HG02981 (cell line): ENCODE measurements around the gene MESP1.
A peak's percentile ranks its signal among the peaks of the same experiment; 100 is the strongest.

ENCODE experiments used
- ATAC-seq: cut with Tn5 transposase; IDR thresholded peaks from one replicate; pipeline ENCODE4 v1.9.1; 2021; ENCODE audit warnings: mild to moderate bottlenecking, moderate library complexity; ENCODE audit not compliant: unreplicated experiment

The MESP1 gene

GRCh38 chr15:89781891-89782618 lies 31.0 kb upstream of the MESP1 start:
- ATAC-seq, result no peak

GRCh38 chr15:89781055-89781454 lies 30.0 kb upstream of the MESP1 start:
- ATAC-seq, result no peak

DNA sequence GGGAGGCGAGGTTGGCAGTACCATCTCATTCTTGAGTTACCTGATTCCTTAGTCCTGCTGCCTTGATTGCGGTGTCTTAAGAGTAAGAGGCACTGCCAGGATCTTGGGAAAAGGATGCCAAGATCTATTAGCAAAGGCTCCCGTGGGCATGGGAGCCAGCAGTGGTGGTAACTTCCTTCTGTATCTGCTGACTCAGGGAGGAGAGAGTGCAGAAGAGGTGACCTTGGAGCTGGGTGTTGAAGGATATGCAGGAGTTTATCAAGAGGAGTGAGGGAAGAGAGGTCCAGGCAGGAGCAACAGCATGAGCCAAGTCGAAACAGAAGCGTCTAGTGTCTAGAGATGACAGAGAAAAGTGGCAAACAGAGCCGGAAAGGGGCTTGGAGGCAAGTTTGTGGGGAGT lies 29.6 kb upstream of the MESP1 start:
- no peak for ATAC-seq

- ATAC-seq, result no peak
Observed at GRCh38 chr15:89778861-89779260, 27.8 kb upstream of the MESP1 start.

DNA sequence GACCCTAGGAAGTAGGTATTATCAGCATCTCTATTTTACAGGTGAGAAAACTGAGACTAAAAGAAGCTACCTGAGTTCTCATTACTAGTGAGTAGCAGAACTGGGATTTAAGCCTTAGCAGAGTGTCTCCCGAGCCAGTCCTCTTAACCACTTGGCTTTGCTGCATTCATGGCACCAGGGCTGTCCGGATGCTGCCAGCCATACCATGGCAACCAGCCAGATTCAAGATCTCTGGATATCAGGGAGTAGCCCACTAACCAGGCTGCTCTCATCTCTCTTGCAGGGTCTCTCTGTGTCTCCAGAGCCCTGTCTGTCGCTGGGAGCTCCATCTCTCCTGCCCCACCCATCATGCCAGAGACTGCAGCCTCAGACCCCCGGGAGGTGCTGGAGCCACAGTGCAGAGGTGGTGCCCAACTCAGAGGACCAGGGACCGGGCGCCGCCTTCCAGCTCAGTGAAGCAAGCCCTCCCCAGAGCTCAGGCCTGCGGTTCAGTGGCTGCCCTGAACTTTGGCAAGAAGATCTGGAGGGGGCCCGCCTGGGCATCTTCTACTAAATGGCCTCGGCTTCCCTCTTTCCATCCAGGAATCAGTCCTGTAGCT lies 26.8 kb upstream of the MESP1 start:
- ATAC-seq, result no peak

DNA sequence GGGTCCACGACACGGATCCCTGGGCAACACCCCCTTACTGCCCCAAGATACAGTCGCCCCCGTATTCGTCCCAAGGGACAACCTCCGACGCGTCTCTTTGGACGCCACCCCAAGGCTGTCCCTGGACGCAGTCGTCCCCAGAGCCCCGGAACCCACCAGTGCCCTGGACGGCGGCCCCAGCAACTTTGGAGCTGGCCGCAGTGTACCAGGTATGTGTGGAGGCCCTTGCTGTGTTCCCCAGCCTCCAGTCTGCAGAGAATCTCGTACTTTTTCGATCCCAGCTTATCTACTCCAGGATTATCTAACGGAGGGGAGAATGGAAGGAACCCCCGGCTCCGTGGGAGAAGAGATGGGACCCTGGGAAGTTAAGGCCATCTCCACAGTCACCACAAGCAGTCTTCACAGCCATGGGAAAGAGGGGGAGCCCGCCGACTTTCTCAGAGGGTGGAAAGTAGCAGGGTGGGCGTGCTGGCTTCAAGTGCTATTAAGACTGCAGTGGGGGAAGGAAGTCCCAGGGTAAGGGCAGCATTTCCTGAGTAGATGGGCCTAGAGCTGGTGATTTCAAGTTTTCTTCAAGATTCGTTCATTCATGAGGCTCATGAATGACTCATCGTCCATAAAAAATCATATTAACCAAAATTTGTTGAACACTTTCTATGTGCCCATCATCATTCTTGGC lies 26.2 kb upstream of the MESP1 start:
- ATAC-seq, result no peak

GRCh38 chr15:89776274-89777072 lies 25.4 kb upstream of the MESP1 start, which contains the start of gene MESP2:
TSS of gene MESP2 (plus strand) at chr15:89776332. CDS start at chr15:89776358, 26 bp downstream.
- peak; percentile 63 for ATAC-seq

DNA sequence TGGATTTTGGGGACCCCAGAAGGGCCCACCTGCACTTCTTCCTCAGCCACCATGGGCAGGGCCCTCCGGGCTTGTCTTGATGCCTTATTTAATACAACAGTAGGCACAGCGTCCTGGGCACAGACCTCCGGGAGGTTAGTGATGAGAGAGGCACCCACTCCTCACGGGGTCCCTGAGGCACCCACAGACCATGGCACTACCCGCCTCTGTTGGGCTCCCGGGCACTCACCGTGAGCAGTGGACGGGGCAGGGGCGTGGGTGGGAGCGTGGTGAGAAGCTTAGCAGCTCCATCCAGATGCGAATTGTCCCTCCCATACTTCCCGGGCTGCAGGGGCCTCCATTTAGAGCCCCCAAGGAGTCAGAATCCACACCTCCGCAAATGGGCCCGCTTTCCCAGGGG lies 24.8 kb upstream of the MESP1 start:
- ATAC-seq, result no peak

DNA sequence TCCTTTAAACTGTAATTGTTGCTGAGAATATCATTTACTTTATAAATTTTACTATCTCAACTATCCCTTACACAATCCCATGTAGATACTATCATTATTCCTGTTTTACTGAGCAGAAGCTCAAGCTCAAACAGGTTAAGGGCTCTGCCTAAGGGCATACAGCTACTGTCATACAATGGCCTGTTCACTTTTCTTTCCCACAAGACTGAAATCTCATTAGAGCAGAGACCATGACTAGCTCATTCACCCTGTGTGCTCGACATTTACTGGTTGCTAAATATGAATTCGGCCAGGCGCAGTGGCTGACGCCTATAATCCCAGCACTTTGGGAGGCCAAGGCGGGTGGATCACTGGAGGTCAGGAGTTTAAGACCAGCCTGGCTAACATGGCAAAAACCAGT lies 23.4 kb upstream of the MESP1 start:
- ATAC-seq, result no peak

- ATAC-seq, result no peak
Observed at GRCh38 chr15:89772932-89773583, 22.0 kb upstream of the MESP1 start.

GRCh38 chr15:89770041-89770440 lies 19.0 kb upstream of the MESP1 start:
- no peak for ATAC-seq

- ATAC-seq, result no peak
Observed at GRCh38 chr15:89769366-89769765, 18.3 kb upstream of the MESP1 start.

GRCh38 chr15:89768071-89768500 lies 17.0 kb upstream of the MESP1 start:
- no peak for ATAC-seq

DNA sequence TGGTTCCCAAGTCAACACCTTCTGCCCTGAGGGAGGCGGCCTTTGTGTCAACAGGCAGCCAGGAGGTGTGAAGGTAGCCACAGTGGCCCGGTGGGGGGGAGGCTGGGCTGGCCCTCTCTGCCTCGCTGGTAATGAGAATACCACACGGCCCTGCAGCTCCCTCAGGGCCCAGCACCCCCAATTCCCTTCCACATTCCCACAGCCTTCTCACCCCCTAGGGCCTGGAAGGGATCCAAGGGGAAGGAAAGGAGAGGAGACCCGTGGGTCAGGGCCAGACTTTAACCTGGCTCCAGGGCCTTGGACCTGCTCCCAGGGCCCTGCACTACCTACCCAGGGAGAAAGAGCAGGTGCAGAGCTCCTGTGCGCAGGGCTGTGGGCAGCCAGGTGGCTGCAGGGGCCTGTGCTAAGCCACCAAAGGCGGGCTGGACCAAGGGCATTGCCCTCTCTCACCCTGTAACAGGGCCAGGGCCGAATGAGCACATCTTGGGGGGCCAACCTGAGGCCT lies 16.4 kb upstream of the MESP1 start:
- no peak for ATAC-seq

GRCh38 chr15:89766357-89767311 lies 15.6 kb upstream of the MESP1 start:
- ATAC-seq, result no peak

GRCh38 chr15:89765694-89766093 lies 14.6 kb upstream of the MESP1 start:
- no peak for ATAC-seq

- no peak for ATAC-seq
Observed at GRCh38 chr15:89761929-89762328, 10.9 kb upstream of the MESP1 start.

GRCh38 chr15:89761009-89761831 lies 10.2 kb upstream of the MESP1 start:
- no peak for ATAC-seq
